Measurements from ENCODE around the gene GABRD.

Gene GABRD

GRCh38 chr1:2025491-2025981, 6.4 kb downstream of the GABRD start:
- no peak for DNase-seq (ENCODE audit: low spot score)
- Histone ChIP-seq H3K27ac (no peak overlapping the region), H3K4me3 (peak overlapping the region; percentile 48)
- no peak for TF ChIP-seq CTCF (IDR thresholded peaks at IDR 0.05)

DNA sequence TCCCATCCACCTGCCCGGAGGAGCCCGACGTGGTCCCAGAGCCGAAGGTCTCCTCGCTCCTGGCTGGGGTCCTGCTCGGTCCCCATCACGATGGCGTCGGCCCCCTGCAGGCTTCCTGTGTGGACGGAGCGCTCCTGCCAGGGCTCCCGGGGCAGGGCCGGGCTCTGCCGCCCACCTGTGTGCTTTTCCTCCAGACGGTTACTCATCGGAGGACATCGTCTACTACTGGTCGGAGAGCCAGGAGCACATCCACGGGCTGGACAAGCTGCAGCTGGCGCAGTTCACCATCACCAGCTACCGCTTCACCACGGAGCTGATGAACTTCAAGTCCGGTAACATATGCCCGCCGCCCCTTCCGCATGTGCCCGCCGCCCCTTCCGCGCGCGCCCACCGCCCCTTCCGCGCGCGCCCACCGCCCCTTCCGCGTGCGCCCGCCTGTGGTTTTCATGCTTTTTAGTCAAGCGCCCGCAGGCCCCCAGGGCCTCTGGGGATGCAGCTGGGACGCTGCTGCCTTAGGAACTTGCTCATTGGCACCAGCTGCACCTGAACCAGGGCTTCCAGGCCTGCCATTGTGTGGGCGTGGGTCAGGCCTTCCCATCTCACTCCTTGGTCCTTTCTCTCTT, 8.9 kb downstream of the GABRD start:
- DNase-seq (ENCODE audit: low spot score) = no peak
- Histone ChIP-seq H3K27ac (no peak overlapping the region), H3K4me3 (no peak overlapping the region)
- TF ChIP-seq CTCF (IDR thresholded peaks at IDR 0.05) = no peak

DNA sequence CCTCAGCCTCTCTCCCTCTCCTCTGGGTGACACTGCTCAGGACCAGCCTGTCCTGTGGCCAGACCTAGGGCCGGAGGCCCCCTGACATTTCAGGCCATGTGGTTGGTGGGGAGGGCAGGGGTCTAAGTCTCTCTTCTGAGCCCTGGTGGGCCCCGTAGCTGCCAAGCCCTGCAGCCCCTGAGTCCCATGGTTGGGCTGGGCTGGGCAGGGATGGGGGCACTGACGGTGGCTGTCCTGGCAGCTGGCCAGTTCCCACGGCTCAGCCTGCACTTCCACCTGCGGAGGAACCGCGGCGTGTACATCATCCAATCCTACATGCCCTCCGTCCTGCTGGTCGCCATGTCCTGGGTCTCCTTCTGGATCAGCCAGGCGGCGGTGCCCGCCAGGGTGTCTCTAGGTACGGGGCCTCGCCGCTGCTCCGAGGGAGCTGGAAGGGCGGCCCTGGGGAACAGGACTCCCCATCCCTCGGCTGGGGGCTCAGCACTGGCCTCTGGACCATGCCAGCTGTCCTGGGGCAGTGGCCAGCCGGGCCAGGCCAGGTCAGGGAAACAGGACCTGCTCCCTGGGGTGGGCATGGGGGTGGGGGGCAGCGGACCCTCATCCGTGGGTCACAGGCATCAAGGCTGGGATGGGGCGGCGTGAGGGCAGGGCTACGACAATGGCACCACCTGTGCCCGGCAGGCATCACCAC, 9.9 kb downstream of the GABRD start:
- no peak for TF ChIP-seq CTCF (IDR thresholded peaks at IDR 0.05)
- DNase-seq (ENCODE audit: low spot score) = no peak
- H3K27ac ChIP-seq = no peak overlapping the region
- H3K4me3 ChIP-seq = no peak overlapping the region

GRCh38 chr1:2029561-2029960, 10.4 kb downstream of the GABRD start:
- DNase-seq (ENCODE audit: low spot score) = no peak
- no peak for TF ChIP-seq CTCF (IDR thresholded peaks at IDR 0.05)
- Histone ChIP-seq H3K27ac (no peak overlapping the region), H3K4me3 (no peak overlapping the region)

GRCh38 chr1:2030076-2030871, 11.1 kb downstream of the GABRD start:
- Histone ChIP-seq H3K27ac (no peak overlapping the region), H3K4me3 (no peak overlapping the region)
- no peak for TF ChIP-seq CTCF (IDR thresholded peaks at IDR 0.05)
- no peak for DNase-seq (ENCODE audit: low spot score)

DNA sequence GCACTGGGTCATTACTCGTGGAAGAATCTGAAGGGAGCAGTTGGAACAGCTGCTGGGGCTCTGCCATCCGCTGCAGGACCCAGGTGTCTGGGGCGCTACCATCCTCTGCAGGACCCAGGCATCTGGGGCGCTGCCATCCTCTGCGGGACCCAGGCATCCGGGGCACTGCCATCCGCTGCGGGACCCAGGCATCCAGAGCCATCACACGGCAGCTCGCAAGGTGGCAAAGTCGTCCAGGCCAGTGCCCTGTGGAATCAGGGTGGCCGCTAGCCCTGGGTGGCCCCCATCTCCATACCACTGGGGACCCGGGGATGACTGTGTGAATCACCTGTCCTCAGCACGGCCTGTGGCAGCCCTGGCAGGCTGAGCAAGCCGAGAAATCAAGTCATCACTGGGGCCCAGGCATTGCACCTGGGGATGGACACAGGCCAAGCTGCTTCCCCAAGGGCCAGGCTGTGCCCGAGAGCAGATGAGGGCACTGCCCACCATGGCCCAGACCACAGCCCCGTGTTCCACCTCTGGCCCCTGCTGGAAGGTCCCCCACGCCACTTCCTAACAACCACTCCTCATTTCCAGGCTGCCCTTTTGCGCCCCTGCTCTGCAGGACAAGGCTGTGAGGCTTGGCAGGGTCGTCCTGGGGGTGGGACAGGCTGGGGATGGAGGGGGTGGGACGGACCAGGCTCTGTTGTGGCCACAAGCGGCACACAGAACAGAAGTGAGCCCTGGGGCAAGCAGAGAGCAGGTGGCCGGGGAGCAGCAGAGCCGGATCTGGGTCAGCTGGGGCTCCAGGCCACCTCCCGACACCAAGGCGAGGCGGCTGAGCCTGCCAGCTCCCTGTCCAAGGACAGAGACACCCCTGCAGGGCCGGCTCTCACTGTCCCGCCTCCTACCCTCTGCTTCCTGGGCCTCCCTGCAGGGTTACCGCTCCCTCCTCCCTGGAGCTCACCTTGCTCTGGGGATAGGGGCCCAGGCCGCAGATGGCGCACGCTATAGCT, 12.7 kb downstream of the GABRD start:
- H3K27ac ChIP-seq = no peak overlapping the region
- DNase-seq (ENCODE audit: low spot score) = no peak
- H3K4me3 ChIP-seq = no peak overlapping the region
- TF ChIP-seq CTCF (IDR thresholded peaks at IDR 0.05) = no peak

Data from coronary artery (tissue), 2 donors.